Caki2 (cell line): ENCODE measurements around the gene FAM227B. TPM values are rescaled to one million over a fixed set of nuclear protein-coding genes. Genes with fewer than 3 reads are reported as not detected.
"Not testable (repeated sequence)": the region's sequence is repeated elsewhere in the genome, so short reads cannot be mapped to it uniquely, and the experiment has no call there.

Experiments
- DNase-seq: peaks from one replicate; pipeline ENCODE4 v3.0.0-alpha.2; 2015; ENCODE audit warnings: low read depth
- in situ Hi-C: cut with HindIII; loops from 2 replicates; pipeline ENCODE4 v1.10.0; 2016; ENCODE audit warnings: low sequenced_read_pairs, low pct_unique_long_range_greater_than_20kb, mixed read lengths
- total RNA-seq: library from RNA; depleted of rRNA; stranded (reverse); fragments of >200 nt; shearing (Covaris generic); gene quantifications from 2 replicates; pipeline ENCODE4 v1.2.3, GENCODE V29; 2014; ENCODE audit warnings: low replicate concordance

FAM227B gene
- total RNA-seq, 1 experiment from 2014 or later: 5.8 TPM

GRCh38 chr15:49521802-49522201 is 98.8 kb downstream of the FAM227B start:
- no peak for DNase-seq
- in situ Hi-C loops: no loop called here

- DNase-seq, in situ Hi-C loops: not testable (repeated sequence)
Measured at GRCh38 chr15:49512739-49513138, 107.9 kb downstream of the FAM227B start.

- in situ Hi-C loops: no loop called here
- DNase-seq: no peak
Measured at GRCh38 chr15:49507261-49507660, 113.4 kb downstream of the FAM227B start.

GRCh38 chr15:49506341-49506740 is 114.3 kb downstream of the FAM227B start:
- in situ Hi-C loops: no loop called here
- DNase-seq: no peak

- no peak for DNase-seq
- in situ Hi-C loops: no loop called here
Measured at GRCh38 chr15:49501586-49501985, 119.0 kb downstream of the FAM227B start.

GRCh38 chr15:49495993-49496753 is 124.4 kb downstream of the FAM227B start:
- in situ Hi-C loops: no loop called here
- no peak for DNase-seq

- in situ Hi-C loops: no loop called here
- no peak for DNase-seq
Measured at GRCh38 chr15:49494842-49495241, 125.8 kb downstream of the FAM227B start.

- in situ Hi-C loops: no loop called here
- DNase-seq: no peak
Measured at GRCh38 chr15:49492830-49493229, 127.8 kb downstream of the FAM227B start.

GRCh38 chr15:49492151-49492550 is 128.5 kb downstream of the FAM227B start:
- in situ Hi-C loops: no loop called here
- no peak for DNase-seq

- no peak for DNase-seq
- in situ Hi-C loops: no loop called here
Measured at GRCh38 chr15:49490966-49491365, 129.7 kb downstream of the FAM227B start.

GRCh38 chr15:49485401-49485800 is 135.2 kb downstream of the FAM227B start:
- DNase-seq, in situ Hi-C loops: not testable (repeated sequence)

- in situ Hi-C loops, DNase-seq: not testable (repeated sequence)
Measured at GRCh38 chr15:49478982-49479381, 141.6 kb downstream of the FAM227B start.

GRCh38 chr15:49478021-49478420 is 142.6 kb downstream of the FAM227B start:
- in situ Hi-C loops, DNase-seq: not testable (repeated sequence)

GRCh38 chr15:49473031-49473430 is 147.6 kb downstream of the FAM227B start:
- DNase-seq: no peak
- in situ Hi-C loops: no loop called here

GRCh38 chr15:49472338-49472737 is 148.3 kb downstream of the FAM227B start:
- DNase-seq: no peak
- in situ Hi-C loops: no loop called here

GRCh38 chr15:49471733-49472132 is 148.9 kb downstream of the FAM227B start:
- in situ Hi-C loops: no loop called here

GRCh38 chr15:49471248-49471647 is 149.4 kb downstream of the FAM227B start:
- DNase-seq, in situ Hi-C loops: not testable (repeated sequence)

More at GRCh38 chr15:49471733-49472132, 148.9 kb downstream of the FAM227B start:
- no peak for DNase-seq

GRCh38 chr15:49468481-49468839 is 152.2 kb downstream of the FAM227B start:
- in situ Hi-C loops: no loop called here
- DNase-seq: no peak

GRCh38 chr15:49467746-49468480 is 152.7 kb downstream of the FAM227B start:
- DNase-seq: no peak
- in situ Hi-C loops: no loop called here
